Bladder microvascular endothelial cell (primary cell): ENCODE data around the gene ASB9. TPM values are rescaled to one million over a fixed set of nuclear protein-coding genes. Genes with fewer than 3 reads are reported as not detected.

Experiments used
- total RNA-seq: library from RNA; depleted of rRNA; stranded (reverse); fragments of >200 nt; gene quantifications from 2 replicates; pipeline ENCODE4 v1.2.3, GENCODE V29; 2014

The ASB9 gene
- total RNA-seq, result 4.9 and 28.3 TPM in 2 replicates

GRCh38 chrX:15269618-15270521 lies at the start of gene ASB9:
Gene ASB9 (minus strand): TSS chrX:15270083. CDS start chrX:15269874, 209 bp downstream.

GRCh38 chrX:15315509-15315908 lies 45.6 kb upstream of the ASB9 start, which contains the start of gene ASB11:
Gene ASB11 (minus strand): TSS chrX:15315640. CDS start chrX:15315605, 35 bp downstream.

Other genes with a start within 250 kb of the ASB9 start
- gene ASB11, start 45.6 kb upstream of the ASB9 start, total RNA-seq, result not detected in 2 replicates
- 6.3 and 11.5 TPM in 2 replicates for gene PIGA, start 65.4 kb upstream of the ASB9 start, total RNA-seq
- 0.16 and 0.44 TPM in 2 replicates for gene VEGFD, start 114.3 kb upstream of the ASB9 start, total RNA-seq
- gene PIR, start 223.2 kb upstream of the ASB9 start, total RNA-seq, result 81.3 and 90.1 TPM in 2 replicates
- 58.3 and 172 TPM in 2 replicates for gene BMX, start 230.7 kb upstream of the ASB9 start, total RNA-seq